Nephron progenitor cell (in vitro differentiated cells): ENCODE measurements around the gene VWA8.
"Not testable (repeated sequence)": the region's sequence is repeated elsewhere in the genome, so short reads cannot be mapped to it uniquely, and the experiment has no call there.

Source experiments
- DNase-seq: peaks from one replicate; pipeline ENCODE4 v3.0.0; 2021
- H3K27ac Mint-ChIP-seq: 2 replicates; pipeline ENCODE4 v1.8.0; 2021; ENCODE audit warnings: mild to moderate bottlenecking, moderate library complexity, mixed read lengths
- H3K27me3 Mint-ChIP-seq: 2 replicates; pipeline ENCODE4 v1.8.0; 2021; ENCODE audit warnings: mild to moderate bottlenecking, low read depth, mixed read lengths; ENCODE audit not compliant: poor library complexity
- H3K36me3 Mint-ChIP-seq: 2 replicates; pipeline ENCODE4 v1.8.0; 2021; ENCODE audit warnings: low read depth, mixed read lengths
- H3K4me1 Mint-ChIP-seq: 2 replicates; pipeline ENCODE4 v1.8.0; 2021; ENCODE audit warnings: mixed read lengths
- H3K4me3 Mint-ChIP-seq: 2 replicates; pipeline ENCODE4 v1.8.0; 2021; ENCODE audit warnings: mild to moderate bottlenecking, moderate library complexity, mixed read lengths
- H3K9me3 Mint-ChIP-seq: 2 replicates; pipeline ENCODE4 v1.8.0; 2021; ENCODE audit warnings: mild to moderate bottlenecking, moderate library complexity, mixed read lengths
- TF ChIP-seq, protein P1 (sequence below): fragments of 200-600 bp; sonication (generic); IDR thresholded peaks from 2 replicates; pipeline ENCODE4 v1.5.0; 2021; ENCODE audit warnings: antibody characterized with exemption

The VWA8 gene

DNA sequence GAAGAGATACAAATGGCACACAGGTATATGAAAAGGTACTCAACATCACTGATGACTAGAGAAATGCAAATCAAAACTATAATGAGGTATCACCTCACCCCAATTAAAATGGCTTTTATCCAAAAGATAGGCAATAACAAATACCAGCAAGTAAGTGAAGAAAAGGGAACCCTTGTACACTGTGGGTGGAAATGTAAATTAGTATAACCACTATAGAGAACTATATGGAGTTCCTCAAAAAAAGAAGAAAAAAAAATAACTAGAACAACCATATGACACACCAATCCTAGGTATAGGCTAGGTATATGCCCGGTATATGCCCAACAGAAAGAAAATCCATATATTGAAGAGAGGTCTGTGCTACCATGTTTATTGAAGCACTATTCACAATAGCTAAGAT, 150.9 kb downstream of the VWA8 start:
- DNase-seq = no peak
- TF ChIP-seq, protein P1, sequence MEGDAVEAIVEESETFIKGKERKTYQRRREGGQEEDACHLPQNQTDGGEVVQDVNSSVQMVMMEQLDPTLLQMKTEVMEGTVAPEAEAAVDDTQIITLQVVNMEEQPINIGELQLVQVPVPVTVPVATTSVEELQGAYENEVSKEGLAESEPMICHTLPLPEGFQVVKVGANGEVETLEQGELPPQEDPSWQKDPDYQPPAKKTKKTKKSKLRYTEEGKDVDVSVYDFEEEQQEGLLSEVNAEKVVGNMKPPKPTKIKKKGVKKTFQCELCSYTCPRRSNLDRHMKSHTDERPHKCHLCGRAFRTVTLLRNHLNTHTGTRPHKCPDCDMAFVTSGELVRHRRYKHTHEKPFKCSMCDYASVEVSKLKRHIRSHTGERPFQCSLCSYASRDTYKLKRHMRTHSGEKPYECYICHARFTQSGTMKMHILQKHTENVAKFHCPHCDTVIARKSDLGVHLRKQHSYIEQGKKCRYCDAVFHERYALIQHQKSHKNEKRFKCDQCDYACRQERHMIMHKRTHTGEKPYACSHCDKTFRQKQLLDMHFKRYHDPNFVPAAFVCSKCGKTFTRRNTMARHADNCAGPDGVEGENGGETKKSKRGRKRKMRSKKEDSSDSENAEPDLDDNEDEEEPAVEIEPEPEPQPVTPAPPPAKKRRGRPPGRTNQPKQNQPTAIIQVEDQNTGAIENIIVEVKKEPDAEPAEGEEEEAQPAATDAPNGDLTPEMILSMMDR = no peak
- Mint-ChIP-seq H3K27ac (no peak overlapping the region), H3K9me3 (peaks cover 2% of the 10 kb centered on the region), H3K4me1 (no peaks in the 10 kb centered on the region), H3K36me3 (peaks cover 58% of the 10 kb centered on the region), H3K27me3 (no peaks in the 10 kb centered on the region), H3K4me3 (no peak overlapping the region)

DNA sequence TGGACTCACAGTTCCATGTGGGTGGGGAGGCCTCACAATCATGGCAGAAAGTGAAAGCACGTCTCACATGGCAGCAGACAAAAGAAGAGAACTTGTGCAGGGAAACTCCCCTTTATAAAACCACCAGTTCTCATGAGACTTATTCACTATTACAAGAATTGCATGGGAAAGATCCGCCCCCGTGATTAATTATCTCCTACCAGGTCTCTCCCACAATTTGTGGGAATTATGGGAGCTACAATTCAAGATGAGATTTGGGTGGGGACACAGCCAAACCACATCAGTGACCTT, 157.5 kb downstream of the VWA8 start:
- H3K4me3 Mint-ChIP-seq, H3K27ac Mint-ChIP-seq, DNase-seq, H3K4me1 Mint-ChIP-seq, H3K27me3 Mint-ChIP-seq: not testable (repeated sequence)
- Mint-ChIP-seq H3K9me3 (peaks cover 21% of the 10 kb centered on the region), H3K36me3 (peaks cover 81% of the 10 kb centered on the region)

DNA sequence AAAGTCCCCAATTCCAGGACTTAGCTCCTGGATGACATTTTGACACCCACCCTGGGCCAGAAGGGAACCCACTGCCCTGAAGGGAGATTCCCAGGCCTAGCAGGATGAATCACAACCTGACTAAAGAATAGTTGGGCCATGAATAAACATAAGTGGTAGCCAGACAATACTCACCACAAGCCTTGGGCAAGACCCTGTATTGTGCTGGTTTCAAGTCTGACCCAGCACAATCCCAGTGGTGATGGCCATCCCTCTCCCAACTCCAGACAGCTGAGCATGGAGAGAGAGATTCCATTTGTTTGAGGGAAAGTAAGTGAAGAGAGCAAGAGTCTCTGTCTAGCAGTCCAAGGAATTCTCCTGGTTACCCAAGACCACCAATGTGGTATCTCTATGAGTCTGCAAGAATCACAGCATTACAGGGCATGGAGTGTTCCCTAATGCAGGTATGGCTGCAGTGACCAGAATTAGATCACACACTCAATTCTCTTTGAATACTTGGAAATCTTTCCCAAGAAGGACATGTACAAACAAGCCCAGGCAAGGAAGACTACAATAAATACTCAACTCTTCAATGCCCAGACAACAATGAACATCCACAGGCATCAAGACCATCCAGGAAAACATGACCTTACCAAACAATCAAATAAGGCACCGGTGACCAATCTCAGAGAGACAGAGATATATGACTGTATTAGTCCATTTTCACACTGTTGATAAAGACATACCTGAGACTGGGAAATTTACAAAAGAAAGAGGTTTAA, 158.0 kb downstream of the VWA8 start:
- Mint-ChIP-seq H3K27me3 (peaks cover 3% of the 10 kb centered on the region), H3K9me3 (peaks cover 22% of the 10 kb centered on the region), H3K4me1 (no peaks in the 10 kb centered on the region), H3K36me3 (peaks cover 81% of the 10 kb centered on the region), H3K27ac (no peak overlapping the region), H3K4me3 (no peak overlapping the region)
- TF ChIP-seq, protein P1 = no peak
- no peak for DNase-seq

DNA sequence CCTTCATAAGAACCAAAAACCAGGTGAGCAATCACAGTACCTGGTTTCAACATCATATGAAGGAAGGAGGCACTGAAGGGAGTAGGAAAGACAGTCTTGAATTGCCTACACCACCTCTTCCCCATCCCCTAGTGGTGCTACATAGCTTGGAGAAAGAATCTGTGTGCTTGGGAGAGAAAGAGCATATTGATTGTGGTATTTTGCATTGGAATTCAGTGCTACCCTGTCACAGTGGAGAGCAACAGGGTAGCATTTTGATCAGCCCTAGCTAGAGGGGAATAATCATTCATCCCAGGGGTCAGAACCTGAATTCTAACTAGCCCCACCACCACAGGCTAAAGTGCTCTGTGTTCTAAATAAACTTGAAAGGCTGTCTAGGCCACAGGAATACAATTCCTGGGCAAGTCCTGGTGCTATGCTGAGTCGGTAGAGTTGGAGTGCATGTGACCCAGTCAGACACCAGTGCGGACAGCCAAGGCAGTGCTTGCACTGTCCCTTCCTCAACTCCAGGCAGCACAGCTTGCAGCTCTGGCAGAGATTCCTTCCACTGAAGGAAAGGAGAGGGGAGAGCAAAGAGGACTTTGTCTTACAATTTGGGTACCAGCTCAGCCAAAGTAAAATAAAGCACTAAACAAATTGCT, 158.7 kb downstream of the VWA8 start:
- TF ChIP-seq, protein P1 = no peak
- no peak for DNase-seq
- H3K36me3 Mint-ChIP-seq = peaks cover 82% of the 10 kb centered on the region
- H3K27me3 Mint-ChIP-seq = peaks cover 3% of the 10 kb centered on the region
- H3K9me3 Mint-ChIP-seq = peaks cover 22% of the 10 kb centered on the region
- H3K4me3 Mint-ChIP-seq = no peak overlapping the region
- no peaks in the 10 kb centered on the region for H3K4me1 Mint-ChIP-seq
- no peak overlapping the region for H3K27ac Mint-ChIP-seq

DNA sequence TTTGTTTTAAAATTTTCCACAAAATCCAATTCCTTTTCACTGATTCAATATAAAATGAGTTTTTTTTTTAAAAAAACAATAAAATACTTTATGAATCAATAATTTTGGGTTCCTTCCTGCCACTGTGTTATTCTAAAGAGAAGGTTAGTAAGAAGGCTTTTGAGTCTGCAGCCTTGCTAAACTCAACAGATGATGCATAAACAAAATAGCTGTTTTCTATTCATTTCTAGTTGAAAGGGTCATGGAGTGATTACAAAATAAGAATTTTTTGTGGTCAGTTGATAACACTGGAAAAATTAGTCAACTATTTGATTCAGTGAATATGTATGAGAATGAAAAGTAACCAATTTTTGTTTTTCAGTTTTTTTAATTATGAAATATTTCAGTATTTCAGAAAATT, 169.9 kb downstream of the VWA8 start:
- Mint-ChIP-seq H3K27ac (no peak overlapping the region), H3K4me3 (no peak overlapping the region), H3K36me3 (peaks cover 21% of the 10 kb centered on the region), H3K9me3 (peaks cover 5% of the 10 kb centered on the region), H3K27me3 (peaks cover 4% of the 10 kb centered on the region), H3K4me1 (no peaks in the 10 kb centered on the region)
- TF ChIP-seq, protein P1 = no peak
- DNase-seq = no peak

DNA sequence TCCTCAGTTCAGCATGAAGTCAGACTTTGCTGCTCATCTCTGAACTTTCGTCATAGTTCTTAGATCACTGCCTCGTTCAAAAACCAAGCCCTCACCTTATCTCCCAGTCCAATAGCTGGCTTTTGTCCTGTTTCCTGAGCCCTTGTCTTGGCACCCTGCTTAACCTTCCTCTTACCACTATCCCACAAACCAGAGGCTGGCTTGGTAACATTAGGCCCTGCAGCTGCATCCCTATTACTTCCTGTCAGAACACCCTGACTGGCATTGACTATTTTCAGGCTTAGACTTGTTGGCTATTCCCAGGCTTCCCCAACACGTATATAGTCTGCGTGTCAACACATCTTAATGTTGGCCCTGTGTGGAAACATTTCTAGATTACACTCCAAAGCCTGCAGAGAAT, 172.4 kb downstream of the VWA8 start:
- Mint-ChIP-seq H3K27ac (peak overlapping the region; percentile 2), H3K4me3 (no peak overlapping the region), H3K9me3 (no peaks in the 10 kb centered on the region), H3K27me3 (no peaks in the 10 kb centered on the region), H3K36me3 (no peaks in the 10 kb centered on the region), H3K4me1 (no peaks in the 10 kb centered on the region)
- no peak for DNase-seq
- TF ChIP-seq, protein P1 = no peak
